Panc1 (cell line): ENCODE data around the gene CCL22. TPM values are rescaled to one million over a fixed set of nuclear protein-coding genes. Genes with fewer than 3 reads are reported as not detected.

ENCODE experiments used
- ATAC-seq: fragments of 200-7000 bp; cut with Tn5 transposase; 2 replicates; pipeline ENCODE4 v1.9.1; 2020; ENCODE audit warnings: mild to moderate bottlenecking, moderate library complexity
- BruUV-seq: library from RNA; stranded (reverse); fragments of 400-500 nt; replicated peaks from 2 replicates; lab custom pipeline; 2021; lab: Mats Ljungman, UMichigan
- CTCF ChIA-PET: fragments of 300-600 bp; sonication (Branson Sonifier 250); formaldehyde crosslinking; loops from one replicate; lab custom pipeline; 2022; ENCODE audit warnings: antibody characterized with exemption; lab: Charles Lee
- POLR2A ChIA-PET: fragments of 300-600 bp; sonication (Branson Sonifier 250); formaldehyde crosslinking; loops from one replicate; lab custom pipeline; 2022; ENCODE audit warnings: antibody characterized with exemption; lab: Charles Lee
- DNase-seq: peaks from one replicate; pipeline ENCODE4 v3.0.0-alpha.2; 2010; ENCODE audit warnings: low read depth, low spot score
- H3K27ac ChIP-seq: 2 replicates; pipeline ENCODE4 v1.5.1; 2011; ENCODE audit warnings: mild to moderate bottlenecking, low read length, inconsistent platforms
- H3K27me3 ChIP-seq: fragments of 200-500 bp; sonication (Bioruptor generic); 2 replicates; pipeline ENCODE4 v1.6.0; 2014; ENCODE audit warnings: low read length, inconsistent platforms; ENCODE audit not compliant: control insufficient read depth, insufficient read depth
- H3K36me3 ChIP-seq: fragments of 200-500 bp; sonication (Bioruptor generic); 2 replicates; pipeline ENCODE4 v1.5.1; 2014; ENCODE audit warnings: inconsistent platforms, mild to moderate bottlenecking, low read length, moderate library complexity; ENCODE audit not compliant: control insufficient read depth, insufficient read depth
- H3K4me1 ChIP-seq: 2 replicates; pipeline ENCODE4 v1.5.1; 2011; ENCODE audit warnings: inconsistent platforms, mild to moderate bottlenecking, low read length, moderate library complexity; ENCODE audit not compliant: control insufficient read depth, insufficient read depth
- H3K4me3 ChIP-seq, 2 experiments: 2 replicates each; pipeline ENCODE4 v1.5.1; 2011 to 2012; ENCODE audit warnings: low read depth in 2 of 2, low read length in 2 of 2, mild to moderate bottlenecking in 2 of 2, inconsistent platforms in 1 of 2, moderate library complexity in 1 of 2
- H3K9me3 ChIP-seq: fragments of 200-500 bp; sonication (Bioruptor generic); 2 replicates; pipeline ENCODE4 v1.5.1; 2014; ENCODE audit warnings: low read depth, mild to moderate bottlenecking, inconsistent platforms, low read length, moderate library complexity; ENCODE audit not compliant: control insufficient read depth, insufficient read depth
- CTCF ChIP-seq: fragments of 450-650 bp; IDR thresholded peaks from 2 replicates; pipeline ENCODE4 v1.5.1; 2017; ENCODE audit warnings: mild to moderate bottlenecking
- POLR2AphosphoS5 ChIP-seq: IDR thresholded peaks from 2 replicates; pipeline ENCODE4 v1.6.1; 2012; ENCODE audit warnings: mild to moderate bottlenecking, low read depth, low read length, moderate library complexity
- REST ChIP-seq, 2 experiments: IDR thresholded peaks; 2 replicates each; pipeline ENCODE4 v1.6.1; 2011 to 2012; ENCODE audit warnings: low read depth in 2 of 2, control low read depth in 1 of 2, low read length in 1 of 2, mild to moderate bottlenecking in 1 of 2, moderate library complexity in 1 of 2; ENCODE audit not compliant: insufficient read depth in 1 of 2
- SIN3A ChIP-seq: IDR thresholded peaks from 2 replicates; pipeline ENCODE4 v1.6.1; 2012; ENCODE audit warnings: low read depth, mild to moderate bottlenecking, low read length, moderate library complexity, borderline replicate concordance; ENCODE audit not compliant: insufficient read depth
- TCF7L2 ChIP-seq: IDR thresholded peaks from 2 replicates; pipeline ENCODE4 v1.6.1; 2011; ENCODE audit warnings: mild to moderate bottlenecking, low read depth, low read length, inconsistent platforms
- in situ Hi-C: cut with HindIII; loops from 2 replicates; pipeline ENCODE4 v1.10.0; 2016; ENCODE audit warnings: low sequenced_read_pairs, low pct_unique_long_range_greater_than_20kb
- intact Hi-C: fragments of 100-400 bp; cut with micrococcal nuclease; formaldehyde crosslinking; loops from one replicate; pipeline ENCODE4 v1.10.0; 2022; ENCODE audit not compliant: unreplicated experiment
- total RNA-seq: library from RNA; stranded (reverse); gene quantifications from one replicate; pipeline ENCODE4 v1.2.1, GENCODE V29; 2021; ENCODE audit not compliant: unreplicated experiment

Gene CCL22
- total RNA-seq, 1 experiment from 2014 or later: 0.39 TPM

GRCh38 chr16:57345021-57345420 lies 13.6 kb upstream of the CCL22 start:
- DNase-seq (no peak), ATAC-seq (no peak)
- no TSS peak for BruUV-seq
- H3K27me3 ChIP-seq: no peaks in the 10 kb centered on the region
- H3K36me3 ChIP-seq: no peaks in the 10 kb centered on the region
- no peaks in the 10 kb centered on the region for H3K4me1 ChIP-seq
- H3K4me3 ChIP-seq: no peak overlapping the region
- intact Hi-C loops: no loop called here
- ChIA-PET CTCF (no interaction called here), POLR2A (no interaction called here)
- TF ChIP-seq POLR2AphosphoS5 (no peak), SIN3A (no peak), TCF7L2 (no peak), CTCF (no peak), REST (IDR thresholded peaks at IDR 0.05; ENCODE audit: insufficient read depth in 1 of 2, low read depth in 2 of 2, low read length in 1 of 2) (no peak)
- H3K27ac ChIP-seq: no peak overlapping the region
- H3K9me3 ChIP-seq: no peaks in the 10 kb centered on the region
- in situ Hi-C loops: no loop called here

- CTCF ChIA-PET: no interaction called here
Measured at GRCh38 chr16:57345666-57346204, 12.8 kb upstream of the CCL22 start.

More at GRCh38 chr16:57345666-57346204, 12.8 kb upstream of the CCL22 start:
- POLR2A ChIA-PET: no interaction called here
- in situ Hi-C loops: no loop called here
- Histone ChIP-seq H3K36me3 (no peaks in the 10 kb centered on the region), H3K9me3 (no peaks in the 10 kb centered on the region), H3K27ac (no peak overlapping the region), H3K27me3 (no peaks in the 10 kb centered on the region), H3K4me3 (no peak overlapping the region), H3K4me1 (no peaks in the 10 kb centered on the region)
- DNase-seq (no peak), ATAC-seq (no peak)
- TF ChIP-seq REST (IDR thresholded peaks at IDR 0.05; ENCODE audit: insufficient read depth in 1 of 2, low read depth in 2 of 2, low read length in 1 of 2) (no peak), CTCF (no peak), TCF7L2 (no peak), SIN3A (no peak), POLR2AphosphoS5 (no peak)
- intact Hi-C loops: no loop called here
- BruUV-seq: no TSS peak
